GM21717 (cell line): ENCODE data around the gene CACNA1D.
"Not testable (repeated sequence)": the region's sequence is repeated elsewhere in the genome, so short reads cannot be mapped to it uniquely, and the experiment has no call there.

Source experiments
- ATAC-seq: cut with Tn5 transposase; IDR thresholded peaks from one replicate; pipeline ENCODE4 v1.9.1; 2021; ENCODE audit warnings: mild to moderate bottlenecking, moderate library complexity; ENCODE audit not compliant: unreplicated experiment

Gene CACNA1D

DNA sequence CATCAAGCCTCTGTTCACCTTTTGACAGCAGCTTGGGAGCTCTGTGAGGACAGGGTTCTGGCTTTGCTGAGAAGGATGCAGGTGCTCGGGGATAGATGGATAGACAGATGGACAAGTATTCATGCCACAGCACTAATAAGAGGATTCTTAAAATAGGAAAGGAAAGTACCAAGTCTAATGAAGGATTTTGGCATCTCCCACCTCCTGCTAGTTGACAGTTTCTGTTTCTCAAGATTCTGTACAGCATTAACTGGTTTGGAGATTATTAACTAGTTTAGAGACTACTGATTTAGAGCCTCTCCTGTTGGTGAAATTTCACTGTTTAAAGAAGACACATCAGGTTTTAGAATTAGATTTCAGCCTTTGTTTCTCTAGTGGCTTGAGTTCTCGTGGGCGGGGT is 152.3 kb downstream of the CACNA1D start:
- no peak for ATAC-seq

DNA sequence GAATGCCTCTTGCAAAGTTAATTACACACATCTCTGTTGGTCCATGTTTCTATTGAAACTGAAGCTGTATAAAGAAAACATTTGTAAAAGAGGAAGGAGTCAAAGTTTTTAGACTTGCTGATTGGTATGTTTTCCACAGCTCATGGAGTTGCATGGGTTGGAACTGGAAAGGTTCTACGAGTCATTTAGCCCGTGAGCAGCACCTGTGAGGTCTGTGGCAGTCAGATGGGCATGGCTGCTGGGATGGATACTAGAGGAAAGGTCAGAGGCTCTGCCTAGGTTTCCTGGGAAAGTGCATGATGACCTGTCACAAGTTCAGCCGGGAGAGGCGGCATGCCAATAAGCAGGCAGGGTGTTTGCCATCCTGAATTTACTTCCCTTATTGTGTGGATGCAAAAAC is 155.4 kb downstream of the CACNA1D start:
- no peak for ATAC-seq

DNA sequence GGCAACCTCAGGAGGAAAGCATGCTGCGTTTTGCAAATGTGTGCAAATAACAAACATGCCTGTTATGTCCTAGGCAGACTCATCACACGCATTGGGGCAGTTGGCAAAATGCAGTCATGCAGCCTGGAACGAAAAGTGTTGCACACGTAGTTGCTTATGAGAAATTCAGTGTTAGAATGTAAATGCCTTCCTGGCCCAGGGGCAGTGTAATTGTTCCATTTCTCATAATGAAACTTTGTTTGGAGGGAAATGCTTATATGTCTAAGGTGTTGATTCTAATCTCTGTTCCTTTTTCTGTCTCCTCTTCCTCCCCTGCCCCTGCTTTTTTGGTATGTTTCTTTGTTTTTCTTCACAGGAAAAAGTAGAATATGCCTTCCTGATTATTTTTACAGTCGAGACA is 156.0 kb downstream of the CACNA1D start:
- peak; percentile 59 for ATAC-seq

DNA sequence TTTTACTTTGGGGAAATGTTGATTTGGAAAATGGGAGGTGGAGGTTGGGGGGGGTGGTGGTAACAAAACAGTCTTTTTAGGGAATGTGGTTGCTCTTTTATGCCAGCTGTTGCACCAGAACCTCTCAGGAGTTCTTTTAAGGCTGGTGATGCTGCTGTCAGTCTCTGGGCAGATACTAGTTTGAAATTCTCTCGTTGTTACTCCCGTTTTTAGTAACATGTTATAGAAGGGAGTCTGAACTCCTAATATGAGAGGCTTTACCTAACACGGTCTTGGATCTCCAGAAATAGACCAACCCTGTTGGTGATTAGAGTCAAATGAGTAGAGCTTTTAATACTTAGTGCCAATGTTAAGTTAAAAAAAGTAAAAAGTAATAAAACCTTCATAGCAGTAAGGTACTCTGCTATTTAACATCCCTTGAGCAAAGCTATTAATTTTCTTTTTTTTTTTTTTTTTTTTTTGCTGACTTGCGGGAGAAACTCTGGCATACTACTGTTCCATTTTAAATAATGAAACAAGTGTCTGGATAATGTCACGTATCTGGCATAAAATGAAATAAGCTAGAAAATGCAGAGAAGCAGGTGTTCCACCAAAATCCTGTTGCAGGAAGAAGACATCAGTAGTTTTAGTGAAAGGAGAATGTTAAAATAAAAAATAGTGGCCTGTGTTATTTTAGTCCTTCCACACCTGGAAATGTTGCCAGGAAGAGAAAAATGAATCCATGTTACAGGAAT is 156.7 kb downstream of the CACNA1D start:
- no peak for ATAC-seq

DNA sequence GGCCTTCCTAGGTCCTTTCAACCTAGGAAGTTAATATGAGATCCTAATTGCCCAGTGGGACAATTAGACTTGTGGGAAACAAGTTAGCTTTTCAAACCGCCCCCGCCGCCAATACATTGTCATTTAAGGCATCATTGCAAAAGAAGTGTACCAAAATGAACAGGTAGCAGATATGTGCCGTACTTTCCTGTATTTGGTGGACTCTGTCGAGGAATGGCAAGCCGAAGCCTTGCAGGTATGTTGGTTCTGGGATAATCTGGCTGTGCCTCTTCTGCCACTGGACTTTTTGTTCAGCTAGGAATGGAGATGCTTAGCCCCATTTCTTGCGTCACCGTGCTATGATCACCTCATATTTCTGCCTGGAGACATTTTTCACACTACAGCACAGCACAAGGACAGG is 157.5 kb downstream of the CACNA1D start:
- ATAC-seq: no peak

DNA sequence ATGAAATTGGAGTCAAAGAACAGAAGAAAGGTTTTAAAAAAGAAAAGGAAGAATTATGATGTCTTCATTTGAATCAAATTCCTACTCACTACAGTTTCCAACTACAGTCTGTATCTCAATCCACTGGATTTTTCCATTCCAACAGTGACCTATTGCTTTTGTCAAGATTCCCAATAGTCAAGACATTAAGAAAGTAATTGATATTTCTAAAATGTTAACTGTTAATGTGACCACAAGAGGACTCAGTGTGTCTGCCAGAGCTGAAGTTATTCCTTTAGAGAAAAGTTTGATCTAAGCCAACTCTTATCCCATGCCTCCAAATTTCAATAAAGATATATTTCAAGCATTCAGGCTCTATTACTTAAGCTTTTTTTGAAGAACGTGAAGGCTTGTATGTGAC is 163.2 kb downstream of the CACNA1D start:
- no peak for ATAC-seq

DNA sequence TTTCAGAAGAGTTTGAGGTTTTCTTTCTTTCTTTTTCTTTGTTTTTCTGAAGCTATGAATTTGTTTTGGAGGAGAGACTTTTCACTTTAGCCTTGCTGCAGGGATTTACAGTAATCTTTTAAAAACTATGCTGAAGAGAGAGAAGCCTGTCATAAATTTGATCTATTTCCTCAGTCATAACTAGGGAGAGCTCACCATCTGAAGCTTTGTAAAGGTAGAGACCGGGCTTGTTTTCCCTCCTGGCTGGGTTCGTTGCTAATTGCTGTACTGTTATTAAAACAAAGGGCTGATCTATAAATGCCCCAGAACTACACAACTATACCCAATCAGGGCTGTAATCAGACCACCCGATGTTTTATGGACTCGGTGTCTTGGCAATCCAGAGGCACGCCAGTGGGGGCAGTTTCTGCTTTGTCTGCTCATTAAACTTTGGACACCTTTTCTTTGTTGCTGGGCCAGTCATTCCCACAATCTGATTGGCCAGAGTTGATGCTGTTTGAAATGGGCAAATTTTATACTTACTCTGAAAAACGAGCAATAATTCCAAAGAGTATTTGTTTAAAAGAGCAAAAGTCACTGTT is 164.3 kb downstream of the CACNA1D start:
- no peak for ATAC-seq

DNA sequence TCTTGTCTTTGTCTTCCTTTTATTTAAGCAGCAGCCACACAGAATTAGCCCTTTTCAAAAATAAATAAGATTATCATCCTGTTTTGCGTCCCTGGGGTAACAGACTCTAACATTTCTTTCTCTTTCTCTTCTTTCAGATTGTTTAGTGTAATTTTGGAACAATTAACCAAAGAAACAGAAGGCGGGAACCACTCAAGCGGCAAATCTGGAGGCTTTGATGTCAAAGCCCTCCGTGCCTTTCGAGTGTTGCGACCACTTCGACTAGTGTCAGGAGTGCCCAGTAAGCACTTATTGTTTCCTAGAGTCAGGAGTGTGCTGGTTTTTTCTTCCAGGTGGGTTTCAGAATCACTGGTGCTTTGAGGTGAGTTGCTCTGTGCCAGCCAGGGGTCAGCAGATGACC is 165.6 kb downstream of the CACNA1D start:
- ATAC-seq: no peak

DNA sequence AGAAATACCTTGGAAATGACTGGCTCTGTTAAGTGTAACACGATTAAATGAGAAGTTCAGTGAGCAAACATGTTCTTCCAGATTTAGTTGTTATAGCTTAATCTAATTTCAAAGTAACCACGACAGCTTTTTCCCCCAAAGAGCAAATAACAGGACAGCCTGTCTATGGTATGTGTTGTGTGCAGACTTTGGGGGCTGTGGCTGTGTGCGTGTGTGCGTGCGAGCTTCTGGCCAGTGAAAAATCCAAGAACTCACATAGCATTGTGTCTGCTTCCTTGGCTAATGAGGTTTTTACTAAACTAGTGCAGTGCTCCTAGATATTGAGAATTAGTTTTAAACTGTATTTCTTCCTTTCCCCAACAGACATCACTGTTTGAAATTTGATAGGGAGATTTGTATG is 167.1 kb downstream of the CACNA1D start:
- ATAC-seq: no peak

DNA sequence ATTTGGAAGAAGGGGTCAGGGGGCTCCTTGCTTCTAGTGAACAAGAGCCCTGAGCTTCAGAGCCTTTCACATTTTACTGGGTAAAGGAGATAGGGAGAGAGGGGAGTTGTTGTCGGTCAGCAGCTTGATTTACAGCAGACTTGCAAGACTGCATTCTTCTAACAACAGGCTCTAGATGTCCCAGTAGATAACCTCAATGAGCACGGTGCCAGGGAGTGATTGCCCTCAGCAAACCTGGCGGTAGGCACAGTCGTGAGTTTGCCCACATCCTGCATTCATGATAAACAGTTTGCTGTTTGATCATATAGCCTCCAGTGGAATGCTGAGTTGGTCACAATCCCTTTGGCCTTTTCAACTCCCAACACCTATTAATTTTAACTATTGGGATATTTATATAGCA is 170.4 kb downstream of the CACNA1D start:
- not testable (repeated sequence) for ATAC-seq

DNA sequence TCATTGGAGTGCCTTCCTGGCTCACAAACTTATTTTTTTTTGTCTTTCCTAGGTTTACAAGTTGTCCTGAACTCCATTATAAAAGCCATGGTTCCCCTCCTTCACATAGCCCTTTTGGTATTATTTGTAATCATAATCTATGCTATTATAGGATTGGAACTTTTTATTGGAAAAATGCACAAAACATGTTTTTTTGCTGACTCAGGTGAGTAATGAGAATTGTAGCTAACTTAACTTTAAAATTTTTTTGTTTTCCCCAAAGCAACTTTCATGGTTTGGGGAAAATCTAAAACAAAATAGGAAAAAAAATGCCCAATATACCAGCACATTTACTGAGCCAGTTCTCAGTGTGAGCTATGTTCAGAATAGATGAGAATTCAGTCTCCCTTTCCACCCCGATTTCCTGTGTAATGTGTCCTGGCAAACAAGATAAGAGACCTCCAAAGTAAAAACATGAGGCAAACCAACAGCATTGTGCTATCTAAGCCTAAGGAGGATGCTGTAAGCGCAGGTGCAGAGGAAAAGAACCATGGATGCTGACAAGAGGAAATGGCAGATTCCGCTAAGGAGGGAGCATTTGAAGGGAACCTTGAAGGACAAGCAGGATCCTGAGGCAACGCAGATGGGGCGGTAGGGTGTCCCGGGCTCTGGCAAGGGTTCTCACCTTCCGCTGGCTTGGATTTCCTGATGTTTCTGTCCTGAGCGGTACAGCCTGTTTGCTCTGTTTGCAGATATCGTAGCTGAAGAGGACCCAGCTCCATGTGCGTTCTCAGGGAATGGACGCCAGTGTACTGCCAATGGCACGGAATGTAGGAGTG is 171.4 kb downstream of the CACNA1D start:
- no peak for ATAC-seq

DNA sequence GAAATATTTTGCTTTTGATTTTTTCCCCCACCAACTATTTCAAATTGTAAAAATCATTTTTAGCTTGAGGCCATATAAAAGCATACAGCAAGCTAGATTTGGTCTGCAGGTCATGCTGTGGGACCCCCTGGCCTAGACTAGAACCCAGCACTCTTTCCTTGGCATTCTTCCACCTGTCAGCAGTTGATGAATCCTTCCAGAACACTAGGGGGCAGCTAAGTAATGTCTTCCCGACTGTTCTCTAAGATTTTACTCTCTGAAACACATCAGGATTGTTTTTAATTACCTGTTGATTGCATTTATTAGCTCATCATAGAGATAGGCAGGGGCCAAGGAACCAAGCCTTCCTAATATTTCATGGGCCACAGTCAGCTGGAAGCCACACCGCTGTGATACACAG is 174.5 kb downstream of the CACNA1D start:
- no peak for ATAC-seq

DNA sequence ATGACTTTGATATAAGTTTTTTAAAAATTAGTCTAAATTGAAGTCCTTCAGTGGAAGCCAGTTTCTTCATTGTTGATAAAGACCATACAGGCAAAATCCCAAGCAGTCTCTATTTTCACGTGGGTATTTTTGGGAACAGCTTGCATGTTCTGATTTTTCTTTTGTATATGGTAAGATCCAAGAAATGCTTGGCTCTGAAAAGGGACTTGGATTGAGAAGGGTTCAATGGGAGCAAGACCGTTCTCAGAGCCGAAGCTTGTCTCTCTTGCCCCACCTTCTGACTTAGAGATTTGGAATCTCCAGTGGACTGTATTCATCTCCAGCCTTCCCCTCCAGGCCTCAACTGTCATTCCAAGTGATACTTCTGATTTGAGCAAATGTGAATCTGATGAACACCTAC is 176.3 kb downstream of the CACNA1D start:
- no peak for ATAC-seq

DNA sequence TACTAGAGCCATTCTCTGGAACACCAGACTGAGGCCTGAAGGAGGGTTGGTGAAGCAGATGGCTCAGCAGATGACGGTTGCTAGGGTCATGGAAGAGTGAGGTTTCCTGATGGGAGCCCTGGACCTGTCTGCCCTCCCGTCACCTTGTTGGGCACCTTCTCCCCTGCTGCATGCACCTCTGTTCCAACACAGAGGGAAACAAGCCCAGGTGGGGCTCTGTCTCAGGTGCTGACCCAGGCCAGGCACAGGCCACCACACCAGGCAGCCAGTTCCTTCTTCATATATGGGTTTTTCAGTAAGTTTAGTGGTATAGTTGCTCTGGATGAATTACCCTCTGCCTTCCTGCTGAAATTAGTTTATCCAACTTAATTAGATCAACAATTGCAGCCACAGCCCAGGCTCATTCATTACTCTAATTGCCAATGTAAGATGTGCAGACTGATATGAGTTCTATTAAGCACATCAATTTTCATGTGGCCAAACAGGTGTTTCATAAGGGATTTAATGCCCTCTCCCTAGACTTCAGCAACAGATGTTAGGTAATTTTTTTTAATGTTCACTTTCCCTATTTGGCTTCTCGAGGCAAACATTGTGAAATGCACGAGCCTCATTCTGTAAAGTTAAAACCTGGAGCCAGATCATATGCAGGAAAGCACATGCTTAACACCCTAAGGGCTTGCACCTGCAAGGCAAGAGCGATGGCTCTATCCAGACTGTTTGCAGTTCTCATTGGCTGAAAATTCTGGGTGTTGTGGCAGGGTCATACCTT is 177.0 kb downstream of the CACNA1D start:
- ATAC-seq: no peak

DNA sequence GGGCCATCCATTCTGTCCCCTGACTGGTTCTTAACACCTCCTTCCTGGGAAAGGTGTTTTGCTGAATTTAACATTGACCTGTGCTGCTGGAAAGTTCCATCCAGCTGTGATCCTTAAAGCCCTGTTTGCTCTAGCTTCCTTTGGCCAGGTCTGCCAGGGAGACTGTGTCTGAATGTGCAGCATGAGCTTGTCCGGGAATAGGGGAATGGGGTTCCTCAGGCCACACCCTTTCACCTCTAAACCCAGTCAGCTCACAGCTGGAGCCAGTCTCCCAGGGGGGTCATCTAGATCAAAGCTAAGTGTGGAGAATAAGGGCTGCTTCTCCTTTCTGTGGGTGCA is 177.5 kb downstream of the CACNA1D start:
- no peak for ATAC-seq

DNA sequence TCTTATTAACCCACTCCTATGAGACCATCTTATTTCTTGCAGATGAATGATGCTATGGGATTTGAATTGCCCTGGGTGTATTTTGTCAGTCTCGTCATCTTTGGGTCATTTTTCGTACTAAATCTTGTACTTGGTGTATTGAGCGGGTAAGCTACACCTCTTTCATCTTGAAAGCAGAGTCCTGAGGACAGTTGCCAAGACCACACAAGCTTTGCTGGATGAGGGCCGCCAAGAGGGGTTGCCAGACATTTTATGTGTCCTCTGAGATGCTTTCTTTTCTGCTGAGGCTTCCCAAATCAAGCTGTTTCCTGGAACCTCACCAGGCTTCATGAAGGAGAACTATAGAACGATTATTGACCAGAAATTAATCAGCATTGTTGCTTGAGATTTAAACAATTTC is 178.6 kb downstream of the CACNA1D start:
- no peak for ATAC-seq

DNA sequence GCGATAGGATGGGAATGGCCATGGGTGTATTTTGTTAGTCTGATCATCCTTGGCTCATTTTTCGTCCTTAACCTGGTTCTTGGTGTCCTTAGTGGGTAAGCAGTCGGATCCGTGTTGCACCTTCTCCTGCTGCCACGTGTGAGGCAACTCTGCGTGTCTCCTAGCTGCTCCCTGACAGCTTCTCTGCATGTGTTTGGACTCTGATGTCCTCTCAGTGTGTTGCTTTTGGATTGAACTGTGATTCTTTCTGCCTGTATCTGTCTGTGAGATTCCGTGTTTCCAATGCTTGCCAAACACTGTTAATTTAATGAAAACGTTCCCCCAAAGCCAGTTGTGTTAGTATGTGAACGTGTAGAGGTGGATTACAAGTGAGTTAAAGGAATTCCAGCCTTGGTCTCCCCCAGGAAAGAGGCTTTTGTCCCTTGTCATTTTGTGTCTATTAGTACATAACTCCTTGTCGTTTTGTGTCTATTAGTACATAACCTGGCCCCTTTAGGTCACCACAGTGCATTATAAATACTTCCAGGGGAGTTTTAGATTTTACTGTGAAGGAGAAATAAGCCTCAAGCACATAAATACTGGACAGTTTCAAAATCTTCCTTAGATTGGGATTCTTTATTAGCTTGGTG is 179.4 kb downstream of the CACNA1D start:
- ATAC-seq: no peak

DNA sequence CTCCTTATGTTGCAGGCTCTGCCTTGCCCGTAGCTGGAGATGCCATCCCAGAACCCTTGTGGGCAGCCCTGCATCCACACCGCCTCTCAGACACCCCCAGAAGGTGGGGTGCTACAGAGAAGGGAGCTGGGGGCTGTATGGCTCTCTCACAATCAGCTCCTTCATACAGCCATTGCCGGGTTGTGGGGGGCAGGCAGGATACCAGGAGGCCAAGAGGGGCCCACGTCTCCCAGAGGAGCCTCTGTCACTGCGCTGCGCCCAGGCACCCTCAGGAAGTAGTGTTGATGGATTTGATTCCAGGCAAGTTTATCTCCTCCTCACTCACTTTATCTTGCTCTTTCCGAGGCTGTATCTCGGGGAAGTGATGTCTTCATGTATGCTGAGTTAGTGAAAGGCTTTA is 180.2 kb downstream of the CACNA1D start:
- no peak for ATAC-seq

DNA sequence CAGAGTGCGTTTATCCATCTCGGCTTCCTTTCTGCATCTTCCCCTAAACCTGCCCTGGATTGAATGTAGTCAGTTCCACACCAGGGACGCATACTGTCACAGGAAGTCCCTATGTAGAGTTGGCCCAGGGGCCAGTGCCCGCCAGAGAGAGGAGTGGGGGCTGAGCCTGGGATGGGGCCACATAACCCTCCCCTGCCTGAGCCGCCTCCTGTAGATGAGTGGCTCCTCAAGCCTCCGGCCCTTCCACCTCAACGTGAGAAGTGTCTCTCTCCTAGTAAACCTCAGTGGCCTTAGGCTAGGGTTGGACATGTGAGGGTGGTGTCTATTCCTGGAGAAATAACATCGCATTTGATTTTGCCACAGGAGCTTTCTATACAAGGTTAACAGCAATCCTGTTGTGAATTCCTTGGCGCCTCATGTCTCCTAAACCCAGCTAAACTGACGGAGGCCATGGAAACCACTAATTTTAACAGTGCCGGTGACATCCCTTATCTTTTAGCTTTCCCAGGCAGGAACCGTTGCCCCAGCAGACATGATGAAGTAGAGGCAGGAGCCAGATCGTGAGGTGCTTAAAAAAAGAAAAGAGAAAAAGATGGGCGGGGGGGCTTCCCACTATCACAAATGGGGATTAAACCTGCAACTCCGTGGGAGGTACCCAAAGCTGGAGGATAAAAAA is 180.7 kb downstream of the CACNA1D start:
- ATAC-seq: no peak

DNA sequence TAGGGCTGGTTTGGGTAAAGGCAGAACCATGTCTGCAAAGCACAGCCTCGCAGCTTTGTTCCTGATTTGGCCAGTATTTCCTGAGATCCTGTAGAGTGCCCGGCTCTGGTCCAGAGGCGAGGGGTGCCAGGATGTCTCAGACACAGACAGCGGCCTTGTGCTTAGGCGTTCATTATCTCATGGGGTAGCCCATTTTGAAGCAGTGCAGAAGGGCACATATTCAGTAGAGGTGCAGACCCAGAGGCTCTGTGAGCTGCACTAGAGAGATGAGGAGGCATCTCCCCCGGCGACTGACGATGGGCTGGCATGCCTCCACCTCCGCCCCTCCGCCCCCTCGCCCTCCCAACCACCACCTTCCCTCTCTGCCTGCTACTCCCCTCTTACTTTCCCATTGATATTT is 181.5 kb downstream of the CACNA1D start:
- no peak for ATAC-seq
